Activated CD4-positive, alpha-beta memory T cell treated with anti-CD3 and anti-CD28 coated beads, Interleukin-2, amount 10 ng/mL, durations not matched to agents 7 days and 5 days (primary cell): ENCODE measurements around the gene SGMS1. TPM values are rescaled to one million over a fixed set of nuclear protein-coding genes. Genes with fewer than 3 reads are reported as not detected.

Experiments
- CTCF ChIA-PET: fragments of 350-600 bp; sonication (Branson Sonifier 250); formaldehyde crosslinking; loops from one replicate; lab custom pipeline; 2021; ENCODE audit warnings: antibody characterized with exemption, inconsistent platforms; lab: Charles Lee
- POLR2A ChIA-PET: fragments of 350-600 bp; sonication (Branson Sonifier 250); formaldehyde crosslinking; loops from one replicate; lab custom pipeline; 2021; ENCODE audit warnings: antibody characterized with exemption; lab: Charles Lee
- DNase-seq: peaks from one replicate; pipeline ENCODE4 v3.0.0-alpha.2; 2020
- H3K27ac Mint-ChIP-seq: one replicate; pipeline ENCODE4 v1.8.0; 2021; ENCODE audit warnings: mild to moderate bottlenecking, mixed read lengths
- H3K27me3 Mint-ChIP-seq: one replicate; pipeline ENCODE4 v1.8.0; 2021; ENCODE audit warnings: mixed read lengths
- H3K36me3 Mint-ChIP-seq: one replicate; pipeline ENCODE4 v1.8.0; 2021; ENCODE audit warnings: low read depth, mixed read lengths
- H3K4me1 Mint-ChIP-seq: one replicate; pipeline ENCODE4 v1.8.0; 2021; ENCODE audit warnings: mixed read lengths
- H3K4me3 Mint-ChIP-seq: one replicate; pipeline ENCODE4 v1.8.0; 2021; ENCODE audit warnings: mild to moderate bottlenecking, mixed read lengths
- H3K9me3 Mint-ChIP-seq: one replicate; pipeline ENCODE4 v1.8.0; 2021; ENCODE audit warnings: mixed read lengths
- total RNA-seq, 2 experiments: library from RNA; stranded (reverse); gene quantifications; one replicate each; pipeline ENCODE4 v1.2.3, GENCODE V29; 2021

The SGMS1 gene
- total RNA-seq, 2 experiments from 2014 or later = 18.9 to 19.9 TPM

DNA sequence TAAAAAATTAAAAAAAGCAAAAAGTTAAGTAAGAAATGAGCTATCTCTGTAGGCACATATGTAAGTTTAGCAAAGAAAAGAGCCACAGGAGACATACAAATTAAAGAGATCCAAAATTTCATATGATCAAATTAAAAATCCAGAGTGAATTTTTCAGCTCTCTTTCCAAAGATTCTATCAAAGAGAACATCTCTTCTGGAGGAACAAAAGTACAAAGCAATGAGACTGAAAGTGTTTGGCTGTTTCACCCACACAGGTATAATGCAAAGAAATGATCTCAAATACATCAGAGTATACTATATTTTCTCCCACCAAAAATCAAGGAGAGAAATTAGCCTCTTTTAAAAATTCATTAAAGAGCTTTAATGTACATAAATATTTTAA lies 297.6 kb downstream of the SGMS1 start:
- H3K4me3 Mint-ChIP-seq = no peak overlapping the region
- H3K9me3 Mint-ChIP-seq = no peaks in the 10 kb centered on the region
- DNase-seq = no peak
- H3K4me1 Mint-ChIP-seq = peaks cover 61% of the 10 kb centered on the region
- peaks cover 44% of the 10 kb centered on the region for H3K36me3 Mint-ChIP-seq
- ChIA-PET POLR2A (interaction anchor here (1.1 to 1.2 kb wide), 3 partner anchors 10 to 106 kb away, joined by 3 to 13 read pairs (median 3); no protein-coding TSS in a partner anchor), CTCF (interaction anchor here (1.3 to 2.0 kb wide), 4 partner anchors 11 to 74 kb away, joined by 4 to 7 read pairs (median 4); no protein-coding TSS in a partner anchor)
- H3K27ac Mint-ChIP-seq = no peak overlapping the region
- no peaks in the 10 kb centered on the region for H3K27me3 Mint-ChIP-seq

DNA sequence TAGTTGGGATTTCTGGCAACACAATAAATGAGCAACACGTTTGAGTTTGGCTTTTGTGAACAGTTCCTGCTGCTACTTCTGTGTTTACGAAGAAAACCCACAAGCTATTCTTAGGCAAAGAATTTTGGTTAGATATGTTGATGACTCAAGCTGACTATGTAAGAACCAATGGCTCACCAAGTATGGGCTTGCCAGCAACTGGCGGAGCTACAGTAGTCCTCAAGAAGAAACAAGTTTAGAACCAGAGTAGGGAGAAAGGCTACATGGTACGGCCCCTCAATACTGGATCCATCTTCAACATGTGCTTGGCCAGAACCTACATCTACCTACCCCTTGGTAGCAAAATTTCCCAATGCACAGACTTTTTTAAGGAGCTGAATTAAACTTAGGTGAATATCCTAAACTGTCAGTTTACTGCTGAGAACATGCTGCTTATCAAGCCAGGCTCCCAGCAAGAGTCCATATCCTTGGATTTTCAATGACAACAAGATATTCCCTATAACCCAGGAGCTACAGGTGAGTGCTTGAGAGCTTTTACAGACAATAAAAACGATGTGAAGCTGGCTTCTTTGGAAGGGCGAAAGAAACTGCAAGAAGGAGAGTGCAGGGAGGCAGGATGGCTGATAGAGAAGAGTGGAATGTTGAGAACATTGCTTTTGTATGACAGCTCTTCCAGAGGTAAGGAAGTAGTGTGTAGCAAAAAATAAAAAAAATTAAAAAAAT lies 298.1 kb downstream of the SGMS1 start:
- ChIA-PET CTCF (interaction anchor here (1.0 to 2.0 kb wide), 5 partner anchors 10 to 74 kb away, joined by 3 to 7 read pairs (median 4); no protein-coding TSS in a partner anchor), POLR2A (interaction anchor here (1.1 to 1.2 kb wide), 3 partner anchors 11 to 106 kb away, joined by 3 to 13 read pairs (median 3); no protein-coding TSS in a partner anchor)
- peak overlapping the region; percentile 46 for H3K27ac Mint-ChIP-seq
- peak; percentile 47 for DNase-seq
- peaks cover 66% of the 10 kb centered on the region for H3K4me1 Mint-ChIP-seq
- peaks cover 46% of the 10 kb centered on the region for H3K36me3 Mint-ChIP-seq
- H3K9me3 Mint-ChIP-seq = no peaks in the 10 kb centered on the region
- H3K4me3 Mint-ChIP-seq = no peak overlapping the region
- H3K27me3 Mint-ChIP-seq = no peaks in the 10 kb centered on the region

- H3K9me3 Mint-ChIP-seq = no peaks in the 10 kb centered on the region
- no peaks in the 10 kb centered on the region for H3K27me3 Mint-ChIP-seq
- peaks cover 51% of the 10 kb centered on the region for H3K36me3 Mint-ChIP-seq
- peaks cover 67% of the 10 kb centered on the region for H3K4me1 Mint-ChIP-seq
- H3K4me3 Mint-ChIP-seq = no peak overlapping the region
- no peak overlapping the region for H3K27ac Mint-ChIP-seq
- ChIA-PET CTCF (interaction anchor here (1.0 to 2.0 kb wide), 4 partner anchors 13 to 75 kb away, joined by 3 to 7 read pairs (median 4); no protein-coding TSS in a partner anchor), POLR2A (interaction anchor here (1.2 kb wide), 1 partner anchor 12 kb away, joined by 3 read pairs; no protein-coding TSS in a partner anchor)
- DNase-seq = no peak
Observed at GRCh38 chr10:50324680-50325393, 298.9 kb downstream of the SGMS1 start.

GRCh38 chr10:50324046-50324445 lies 299.7 kb downstream of the SGMS1 start:
- Mint-ChIP-seq H3K4me3 (no peak overlapping the region), H3K36me3 (peaks cover 51% of the 10 kb centered on the region), H3K9me3 (no peaks in the 10 kb centered on the region), H3K27ac (no peak overlapping the region), H3K27me3 (no peaks in the 10 kb centered on the region), H3K4me1 (peaks cover 65% of the 10 kb centered on the region)
- ChIA-PET CTCF (no interaction called here), POLR2A (interaction anchor here (0.7 kb wide), 1 partner anchor 785 kb away, joined by 3 read pairs; the partner anchor contains the start of gene ERCC6)
- no peak for DNase-seq

- ChIA-PET POLR2A (interaction anchor here (1.1 kb wide), 1 partner anchor 98 kb away, joined by 3 read pairs; no protein-coding TSS in a partner anchor), CTCF (interaction anchor here (1.0 kb wide), 1 partner anchor 9 kb away, joined by 3 read pairs; no protein-coding TSS in a partner anchor)
- Mint-ChIP-seq H3K9me3 (no peaks in the 10 kb centered on the region), H3K4me3 (no peak overlapping the region), H3K27me3 (no peaks in the 10 kb centered on the region), H3K4me1 (peaks cover 59% of the 10 kb centered on the region), H3K27ac (no peak overlapping the region), H3K36me3 (peaks cover 54% of the 10 kb centered on the region)
- DNase-seq = no peak
Observed at GRCh38 chr10:50322077-50322476, 301.7 kb downstream of the SGMS1 start.

GRCh38 chr10:50318129-50318528 lies 305.6 kb downstream of the SGMS1 start:
- H3K36me3 Mint-ChIP-seq = peaks cover 38% of the 10 kb centered on the region
- no peaks in the 10 kb centered on the region for H3K9me3 Mint-ChIP-seq
- peaks cover 46% of the 10 kb centered on the region for H3K4me1 Mint-ChIP-seq
- no peak for DNase-seq
- H3K27ac Mint-ChIP-seq = no peak overlapping the region
- no peak overlapping the region for H3K4me3 Mint-ChIP-seq
- ChIA-PET POLR2A (no interaction called here), CTCF (no interaction called here)
- H3K27me3 Mint-ChIP-seq = no peaks in the 10 kb centered on the region

DNA sequence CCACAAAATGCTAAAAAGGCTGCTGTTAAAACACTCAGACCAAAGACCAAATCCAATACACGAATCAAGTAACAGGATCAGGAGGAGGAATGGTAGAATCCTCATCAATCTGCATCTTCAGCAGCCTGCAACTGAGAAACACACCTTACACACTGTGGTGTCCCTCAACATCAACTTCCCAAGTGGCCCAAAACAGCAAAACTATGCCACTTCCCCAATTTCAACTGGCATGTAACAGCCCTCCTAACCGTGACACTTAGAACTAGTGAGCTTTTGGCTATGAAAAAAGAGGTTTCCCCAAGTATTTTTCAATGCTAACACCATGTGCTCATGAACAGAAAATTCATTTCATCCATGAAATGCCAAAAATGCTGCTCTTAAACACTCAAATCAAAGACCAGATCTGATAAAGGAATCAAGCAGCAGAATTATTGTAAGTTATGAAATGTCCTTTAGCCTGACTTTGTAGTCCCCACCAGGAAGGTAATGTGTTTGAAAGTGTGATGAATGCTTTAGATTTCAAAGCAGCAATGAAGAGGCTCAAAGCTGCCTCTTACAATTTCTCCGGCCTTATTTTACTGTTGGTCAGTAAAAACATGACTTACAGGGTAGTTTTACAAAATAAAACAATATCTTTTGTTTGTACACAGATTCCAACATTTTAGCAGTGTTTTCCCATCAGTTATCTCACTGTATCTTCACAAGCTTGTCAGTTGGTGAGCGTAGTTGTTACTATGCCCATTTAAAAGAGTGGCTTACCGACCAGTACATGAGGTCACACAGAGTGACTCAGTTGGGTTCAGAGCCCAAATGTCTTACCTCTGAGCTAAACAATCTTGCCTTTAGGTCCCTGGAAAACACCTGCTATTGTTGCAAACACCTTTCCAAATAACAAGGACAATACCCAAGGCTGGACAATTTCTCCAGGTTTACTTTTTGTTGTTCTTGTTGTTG lies 306.8 kb downstream of the SGMS1 start:
- no peak for DNase-seq
- peaks cover 46% of the 10 kb centered on the region for H3K4me1 Mint-ChIP-seq
- ChIA-PET POLR2A (no interaction called here), CTCF (interaction anchor here (0.6 kb wide), 1 partner anchor 110 kb away, joined by 4 read pairs; no protein-coding TSS in a partner anchor)
- H3K27ac Mint-ChIP-seq = no peak overlapping the region
- H3K36me3 Mint-ChIP-seq = peaks cover 40% of the 10 kb centered on the region
- no peak overlapping the region for H3K4me3 Mint-ChIP-seq
- no peaks in the 10 kb centered on the region for H3K27me3 Mint-ChIP-seq
- H3K9me3 Mint-ChIP-seq = no peaks in the 10 kb centered on the region

- Mint-ChIP-seq H3K27ac (no peak overlapping the region), H3K4me3 (no peak overlapping the region), H3K4me1 (peaks cover 38% of the 10 kb centered on the region), H3K36me3 (peaks cover 32% of the 10 kb centered on the region), H3K9me3 (no peaks in the 10 kb centered on the region), H3K27me3 (no peaks in the 10 kb centered on the region)
- ChIA-PET POLR2A (no interaction called here), CTCF (interaction anchor here (1.4 kb wide), 1 partner anchor 10 kb away, joined by 4 read pairs; no protein-coding TSS in a partner anchor)
- DNase-seq = no peak
Observed at GRCh38 chr10:50316174-50316573, 307.6 kb downstream of the SGMS1 start.

DNA sequence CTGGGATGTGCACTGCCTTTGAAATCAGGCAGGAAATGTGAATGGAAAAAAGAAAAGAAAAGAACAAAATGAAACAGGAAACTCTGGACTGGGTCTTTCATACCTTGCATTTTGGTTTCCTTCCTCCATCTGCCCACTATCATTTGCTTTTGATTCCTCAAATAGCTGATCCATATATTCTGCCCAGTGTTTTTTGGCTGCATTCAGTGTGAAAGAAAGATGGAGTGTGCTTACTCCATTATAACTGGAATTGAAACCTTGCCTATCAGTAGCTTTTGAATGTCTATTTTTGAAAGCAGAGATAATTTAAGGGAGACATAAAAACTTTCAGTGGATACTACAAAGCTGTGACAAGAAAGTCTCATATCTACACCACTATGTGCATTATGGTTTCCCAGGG lies 308.3 kb downstream of the SGMS1 start:
- Mint-ChIP-seq H3K27ac (no peak overlapping the region), H3K9me3 (no peaks in the 10 kb centered on the region), H3K36me3 (peaks cover 34% of the 10 kb centered on the region), H3K27me3 (no peaks in the 10 kb centered on the region), H3K4me3 (no peak overlapping the region), H3K4me1 (peaks cover 30% of the 10 kb centered on the region)
- ChIA-PET POLR2A (no interaction called here), CTCF (interaction anchor here (1.4 kb wide), 1 partner anchor 11 kb away, joined by 4 read pairs; no protein-coding TSS in a partner anchor)
- DNase-seq = no peak

DNA sequence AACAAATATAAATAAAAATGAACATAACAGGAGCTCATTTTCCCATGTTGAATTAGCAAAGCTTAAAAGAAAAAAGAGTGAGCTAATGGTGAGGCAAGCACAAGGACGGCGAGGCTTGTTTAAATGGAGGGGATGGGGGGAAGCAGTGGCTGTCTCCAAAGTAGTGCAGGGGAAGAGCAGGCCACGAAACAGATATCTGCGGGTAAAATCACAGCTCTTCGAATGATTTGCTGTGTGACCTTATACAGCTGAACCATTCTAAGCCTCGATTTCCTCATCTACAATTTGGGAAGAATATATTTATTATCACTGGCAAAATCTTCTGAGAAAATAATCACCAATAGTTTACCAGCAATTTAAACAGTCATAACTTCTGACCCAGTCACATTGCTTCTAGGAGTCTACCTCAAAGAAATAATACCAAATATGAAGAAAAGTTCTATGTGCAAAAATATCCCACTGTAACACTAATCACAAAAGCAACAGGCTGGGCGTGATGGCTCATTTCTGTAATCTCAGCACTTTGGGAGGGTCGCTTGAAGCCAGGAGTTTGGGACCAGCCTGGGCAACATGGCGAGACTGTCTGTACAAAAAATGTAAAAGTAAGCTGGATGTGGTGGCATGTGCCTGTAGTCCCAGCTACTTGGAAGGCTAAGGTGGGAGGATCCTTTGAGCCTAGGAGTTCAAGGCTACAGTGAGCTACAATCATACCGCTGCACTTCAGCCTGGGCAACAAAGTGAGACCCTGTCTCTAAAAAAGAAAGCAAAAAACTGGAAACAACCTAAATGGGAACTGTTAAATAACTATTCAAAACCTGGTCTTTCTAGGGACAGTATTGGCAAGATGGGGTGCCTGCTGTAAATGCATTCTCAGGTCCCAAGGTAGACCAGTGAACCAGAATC lies 309.3 kb downstream of the SGMS1 start:
- Mint-ChIP-seq H3K4me1 (peaks cover 30% of the 10 kb centered on the region), H3K4me3 (no peak overlapping the region), H3K27me3 (no peaks in the 10 kb centered on the region), H3K27ac (no peak overlapping the region), H3K36me3 (peaks cover 39% of the 10 kb centered on the region), H3K9me3 (no peaks in the 10 kb centered on the region)
- ChIA-PET CTCF (interaction anchor here (1.3 to 1.4 kb wide), 2 partner anchors 8 to 12 kb away, joined by 3 to 4 read pairs; no protein-coding TSS in a partner anchor), POLR2A (no interaction called here)
- no peak for DNase-seq
